Lung (tissue), 12 donors: ENCODE data around the gene DHCR24. TPM values are rescaled to one million over a fixed set of nuclear protein-coding genes. Genes with fewer than 3 reads are reported as not detected.

Source experiments
- ATAC-seq: fragments of 200-7000 bp; cut with Tn5 transposase; one replicate; pipeline ENCODE4 v1.9.1; 2020; ENCODE audit warnings: moderate number of reproducible peaks; ENCODE audit not compliant: insufficient read depth, low FRiP score
- DNase-seq, 3 donors: peaks; one replicate each; pipeline ENCODE4 v3.0.0-alpha.2; 2013 to 2017
- H3K27ac ChIP-seq, 2 donors: one replicate each; pipeline ENCODE4 v1.5.1; 2013; ENCODE audit warnings: mild to moderate bottlenecking in 2 of 2, moderate library complexity in 2 of 2, control low read depth in 1 of 2, inconsistent platforms in 1 of 2, low read depth in 1 of 2, low read length in 1 of 2
- H3K27me3 ChIP-seq, 3 donors: one replicate each; pipeline ENCODE4 v1.5.1; 2013; ENCODE audit warnings: low read length in 2 of 3; ENCODE audit not compliant: control insufficient read depth in 3 of 3, insufficient read depth in 3 of 3
- H3K36me3 ChIP-seq, 4 donors: one replicate each; pipeline ENCODE4 v1.5.1; 2013; ENCODE audit warnings: low read length in 4 of 4, mild to moderate bottlenecking in 1 of 4, moderate library complexity in 1 of 4; ENCODE audit not compliant: control insufficient read depth in 4 of 4, insufficient read depth in 4 of 4
- H3K4me1 ChIP-seq, 5 donors: one replicate each; pipeline ENCODE4 v1.5.1; 2013; ENCODE audit warnings: low read length in 5 of 5, mild to moderate bottlenecking in 2 of 5, moderate library complexity in 1 of 5; ENCODE audit not compliant: control insufficient read depth in 5 of 5, insufficient read depth in 5 of 5
- H3K4me3 ChIP-seq: one replicate; pipeline ENCODE4 v1.5.1; 2013; ENCODE audit warnings: mild to moderate bottlenecking, control low read depth, moderate library complexity
- H3K9ac ChIP-seq, 2 donors: one replicate each; pipeline ENCODE4 v1.5.1; 2013; ENCODE audit warnings: low read length in 2 of 2, control low read depth in 1 of 2; ENCODE audit not compliant: insufficient read depth in 1 of 2
- H3K9me3 ChIP-seq, 4 donors: one replicate each; pipeline ENCODE4 v1.5.1; 2013; ENCODE audit warnings: low read length in 3 of 4, mild to moderate bottlenecking in 1 of 4, moderate library complexity in 1 of 4; ENCODE audit not compliant: control insufficient read depth in 4 of 4, insufficient read depth in 3 of 4
- WGBS, 2 donors: extraction: QIAGEN DNeasy Blood & Tissue Kit; methylation state at CpG; one replicate each; pipeline ENCODE4 v1.1.7; 2013; 5-methylcytosine and 5-hydroxymethylcytosine counted together
- polyA plus RNA-seq, 2 donors: library from polyadenylated mRNA; stranded (reverse); fragments of 200-250 nt; gene quantifications; one replicate each; pipeline ENCODE4 v1.2.1, GENCODE V29; 2013
- total RNA-seq, 2 donors: library from RNA; depleted of rRNA in 1 of 2; stranded (reverse); fragments of >200 nt in 1 of 2; gene quantifications; one replicate each; pipeline ENCODE4 v1.2.1, GENCODE V29; 2014 to 2021
- TF ChIP-seq, protein P1 (sequence below): IDR thresholded peaks from 2 replicates; pipeline ENCODE4 v1.5.1; 2012; ENCODE audit warnings: mild to moderate bottlenecking; ENCODE audit errors: control extremely low read depth, extremely low read depth
- donor health status: control.
- donor health status: control.
- donor health status: Bipolar disorder and iron deficiency.
- donor health status: healthy.
- donor health status: DM: yes; HTN: yes; CAD: no.

DHCR24 gene
- total and polyA plus RNA-seq, 4 donors = 269 to 735 (median 436) TPM

DNA sequence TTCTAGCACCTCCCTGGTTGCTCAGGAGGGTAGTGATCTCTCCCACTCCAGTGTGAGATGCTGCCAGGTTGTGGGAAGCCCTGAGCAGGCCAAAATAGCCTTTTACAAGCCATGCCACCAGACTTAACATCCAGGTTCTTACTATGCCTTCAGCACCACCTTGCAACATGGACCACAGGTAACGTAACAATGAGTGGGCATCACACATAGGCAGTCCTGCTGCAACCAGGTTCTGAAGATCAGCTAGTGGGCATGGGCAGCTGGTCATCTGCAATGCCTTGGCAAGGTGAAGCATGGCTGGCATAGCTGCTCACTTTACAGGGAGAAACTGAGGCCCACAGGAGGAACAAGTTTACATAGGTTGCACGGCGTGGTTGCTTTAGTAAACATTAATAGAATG, 40.7 kb downstream of the DHCR24 start:
- ATAC-seq (no peak), DNase-seq (no peak)
- no peak overlapping the region for H3K27ac ChIP-seq
- WGBS, 2 donors = 96 to 98% methylated on average over 3 of the region's 3 CpGs
- TF ChIP-seq, protein P1, sequence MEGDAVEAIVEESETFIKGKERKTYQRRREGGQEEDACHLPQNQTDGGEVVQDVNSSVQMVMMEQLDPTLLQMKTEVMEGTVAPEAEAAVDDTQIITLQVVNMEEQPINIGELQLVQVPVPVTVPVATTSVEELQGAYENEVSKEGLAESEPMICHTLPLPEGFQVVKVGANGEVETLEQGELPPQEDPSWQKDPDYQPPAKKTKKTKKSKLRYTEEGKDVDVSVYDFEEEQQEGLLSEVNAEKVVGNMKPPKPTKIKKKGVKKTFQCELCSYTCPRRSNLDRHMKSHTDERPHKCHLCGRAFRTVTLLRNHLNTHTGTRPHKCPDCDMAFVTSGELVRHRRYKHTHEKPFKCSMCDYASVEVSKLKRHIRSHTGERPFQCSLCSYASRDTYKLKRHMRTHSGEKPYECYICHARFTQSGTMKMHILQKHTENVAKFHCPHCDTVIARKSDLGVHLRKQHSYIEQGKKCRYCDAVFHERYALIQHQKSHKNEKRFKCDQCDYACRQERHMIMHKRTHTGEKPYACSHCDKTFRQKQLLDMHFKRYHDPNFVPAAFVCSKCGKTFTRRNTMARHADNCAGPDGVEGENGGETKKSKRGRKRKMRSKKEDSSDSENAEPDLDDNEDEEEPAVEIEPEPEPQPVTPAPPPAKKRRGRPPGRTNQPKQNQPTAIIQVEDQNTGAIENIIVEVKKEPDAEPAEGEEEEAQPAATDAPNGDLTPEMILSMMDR = no peak
- H3K4me3 ChIP-seq = no peak overlapping the region
- no peaks in the 10 kb centered on the region for H3K4me1 ChIP-seq
- H3K9ac ChIP-seq = no peak overlapping the region
- H3K27me3 ChIP-seq = no peaks in the 10 kb centered on the region
- H3K9me3 ChIP-seq = no peaks in the 10 kb centered on the region
- H3K36me3 ChIP-seq = peaks cover 0 to 11% (median 1%) of the 10 kb centered on the region in 4 donors

GRCh38 chr1:54845772-54846171, 41.2 kb downstream of the DHCR24 start:
- Histone ChIP-seq H3K9ac (no peak overlapping the region), H3K27ac (no peak overlapping the region), H3K27me3 (no peaks in the 10 kb centered on the region), H3K36me3 (peaks cover 0 to 8% (median 1%) of the 10 kb centered on the region in 4 donors), H3K4me3 (no peak overlapping the region), H3K9me3 (no peaks in the 10 kb centered on the region), H3K4me1 (no peaks in the 10 kb centered on the region)
- ATAC-seq = no peak
- TF ChIP-seq, protein P1 = no peak
- no peak for DNase-seq
- WGBS, 2 donors = 89 to 96% methylated on average over 5 of the region's 5 CpGs

DNA sequence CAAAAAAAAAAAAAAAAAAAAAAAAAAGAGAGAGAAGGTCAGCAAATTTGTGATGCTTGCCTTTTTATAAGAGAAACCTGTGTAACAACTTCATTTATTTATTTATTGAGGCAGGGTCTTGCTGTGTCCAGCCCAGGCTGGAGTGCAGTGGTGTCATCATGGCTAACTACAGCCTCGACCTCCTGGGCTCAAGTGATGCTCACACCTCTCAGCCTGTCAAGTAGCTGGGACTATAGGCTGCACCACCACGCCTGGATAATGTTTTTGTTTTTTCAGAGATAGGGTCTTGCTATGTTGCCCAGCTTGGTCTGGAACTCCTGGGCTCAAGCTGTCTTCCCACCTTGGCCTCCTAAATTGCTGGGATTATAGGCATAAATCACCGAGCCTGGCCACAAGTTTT, 42.4 kb downstream of the DHCR24 start:
- Histone ChIP-seq H3K9ac (no peak overlapping the region), H3K36me3 (peaks cover 0 to 4% (median 1%) of the 10 kb centered on the region in 4 donors), H3K4me1 (no peaks in the 10 kb centered on the region), H3K4me3 (no peak overlapping the region), H3K9me3 (no peaks in the 10 kb centered on the region), H3K27me3 (no peaks in the 10 kb centered on the region), H3K27ac (no peak overlapping the region)
- 88 to 99% methylated on average over 3 of the region's 3 CpGs for WGBS, 2 donors
- DNase-seq (no peak), ATAC-seq (no peak)
- TF ChIP-seq, protein P1 = no peak

DNA sequence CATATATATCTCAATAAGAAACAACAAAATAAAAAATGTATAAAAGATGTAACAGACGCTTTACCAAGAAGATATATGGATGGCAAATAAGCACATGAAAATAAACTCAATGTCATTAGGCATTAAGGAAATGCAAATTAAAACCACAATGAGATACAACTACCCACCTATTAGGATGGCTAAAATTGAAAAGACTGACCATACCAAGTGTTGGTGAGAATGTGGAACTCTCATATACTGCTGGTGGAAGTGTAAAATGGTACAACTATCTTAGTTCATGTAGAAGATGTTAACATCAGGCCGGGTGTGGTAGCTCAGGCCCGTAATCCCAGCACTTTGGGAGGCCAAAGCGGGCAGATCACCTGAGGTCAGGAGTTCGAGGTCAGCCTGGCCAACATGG, 43.5 kb downstream of the DHCR24 start:
- Histone ChIP-seq H3K9ac (no peak overlapping the region), H3K27ac (no peak overlapping the region), H3K27me3 (no peaks in the 10 kb centered on the region), H3K4me3 (no peak overlapping the region), H3K4me1 (no peaks in the 10 kb centered on the region), H3K36me3 (peaks cover 0 to 1% (median 0%) of the 10 kb centered on the region in 4 donors), H3K9me3 (no peaks in the 10 kb centered on the region)
- ATAC-seq (no peak), DNase-seq (no peak)
- 85 to 89% methylated on average over 5 of the region's 5 CpGs for WGBS, 2 donors
- TF ChIP-seq, protein P1 = no peak
